ENCODE data around the gene THSD4.
A peak's percentile ranks its signal among the peaks of the same experiment; 100 is the strongest.
"Not testable (repeated sequence)": the region's sequence is repeated elsewhere in the genome, so short reads cannot be mapped to it uniquely, and the experiment has no call there.

The THSD4 gene

DNA sequence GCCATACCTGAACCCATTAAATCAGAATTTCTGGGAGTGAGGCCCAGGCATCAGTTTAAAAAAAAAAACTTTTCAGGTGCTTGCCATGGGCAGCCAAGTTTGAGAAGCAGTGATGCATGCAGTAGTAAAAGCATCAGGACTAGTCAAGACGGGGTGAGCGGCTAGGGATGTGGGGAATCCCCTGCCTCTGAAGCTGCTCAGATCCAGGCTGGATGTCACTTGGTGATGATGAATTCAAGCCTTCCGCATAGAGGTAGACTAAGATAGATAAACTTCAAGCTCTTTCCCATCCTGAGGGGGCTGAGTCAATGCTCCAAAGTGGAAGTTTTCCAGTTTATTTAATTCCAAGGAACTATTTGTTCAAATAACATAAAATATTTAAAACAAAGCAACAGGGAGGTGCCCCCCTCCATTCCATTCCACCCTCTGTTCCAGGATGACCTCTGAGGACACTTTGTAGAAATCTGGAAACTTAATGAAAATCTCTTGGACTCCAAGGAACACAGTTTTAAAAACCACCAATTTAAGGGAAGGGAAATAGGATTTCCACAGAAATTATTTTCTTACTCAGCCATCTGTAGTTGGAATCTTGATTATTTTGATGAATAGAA, 594.6 kb downstream of the THSD4 start:
- DNase-seq, result no peak

DNA sequence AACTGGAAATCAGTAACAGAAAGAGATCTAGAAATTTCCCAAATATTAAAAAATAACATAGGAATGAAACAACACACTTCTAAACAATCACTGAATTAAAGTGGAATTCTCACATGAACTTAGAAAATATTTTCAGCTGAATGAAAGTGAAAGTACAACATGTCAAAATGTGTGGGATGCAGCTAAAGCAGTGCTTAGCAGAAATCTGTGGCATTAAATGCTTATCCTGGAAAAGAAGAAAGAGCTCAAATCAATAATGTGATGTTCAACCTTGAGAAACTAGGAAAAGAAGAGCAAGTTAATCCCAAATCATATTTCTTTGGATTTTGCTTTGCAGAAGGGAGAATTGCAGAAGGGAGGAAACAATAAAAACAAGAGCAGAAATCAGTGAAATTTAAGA, 596.9 kb downstream of the THSD4 start:
- no peak for DNase-seq

DNA sequence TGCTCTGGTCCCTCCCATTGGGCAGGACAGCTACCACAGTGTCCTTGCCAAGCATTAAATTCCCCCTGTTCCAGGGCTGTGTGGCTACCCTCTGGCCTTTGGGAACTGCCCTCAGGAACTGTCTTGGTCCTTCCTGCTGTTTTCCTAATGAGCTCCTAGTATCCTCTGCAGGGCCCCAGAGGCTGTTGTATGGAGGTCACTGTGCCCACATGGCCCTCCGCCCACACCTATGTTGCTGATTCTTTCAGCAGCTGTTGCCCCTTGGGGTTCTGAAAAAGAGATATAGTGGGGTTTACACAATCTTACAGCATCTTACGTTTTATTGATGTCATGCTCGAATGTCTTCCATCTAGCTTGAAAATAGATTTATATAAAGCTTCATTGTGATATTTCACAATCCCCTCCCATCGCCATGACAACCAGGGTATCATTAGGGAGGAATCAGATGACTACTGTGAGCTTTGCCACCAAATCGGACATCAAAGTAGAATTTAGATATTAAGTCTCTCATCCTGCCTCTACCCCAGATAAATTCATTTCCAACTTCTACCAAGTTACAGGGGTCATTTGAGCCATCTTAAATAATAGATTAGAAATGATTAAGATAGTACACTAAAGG, 598.0 kb downstream of the THSD4 start:
- DNase-seq, result no peak

DNA sequence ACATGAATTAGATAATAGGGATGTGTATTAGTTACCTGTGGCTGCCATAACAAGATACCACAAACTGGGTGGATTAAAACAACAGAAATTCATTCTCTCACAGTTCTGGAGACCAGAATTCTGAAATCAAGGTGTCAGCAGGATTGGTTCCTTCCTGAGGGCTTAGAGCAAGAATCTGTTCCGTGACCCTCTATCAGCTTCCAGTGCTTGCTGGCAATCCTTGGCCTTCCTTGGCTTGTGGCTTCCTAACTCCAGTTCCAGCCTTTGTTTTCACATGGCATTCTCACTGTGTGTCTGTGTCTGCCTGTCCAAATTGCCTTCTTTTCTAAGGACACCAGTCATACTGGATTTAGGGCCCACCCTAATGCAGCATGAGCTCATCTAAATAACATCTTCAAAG, 600.6 kb downstream of the THSD4 start:
- DNase-seq, result no peak

DNA sequence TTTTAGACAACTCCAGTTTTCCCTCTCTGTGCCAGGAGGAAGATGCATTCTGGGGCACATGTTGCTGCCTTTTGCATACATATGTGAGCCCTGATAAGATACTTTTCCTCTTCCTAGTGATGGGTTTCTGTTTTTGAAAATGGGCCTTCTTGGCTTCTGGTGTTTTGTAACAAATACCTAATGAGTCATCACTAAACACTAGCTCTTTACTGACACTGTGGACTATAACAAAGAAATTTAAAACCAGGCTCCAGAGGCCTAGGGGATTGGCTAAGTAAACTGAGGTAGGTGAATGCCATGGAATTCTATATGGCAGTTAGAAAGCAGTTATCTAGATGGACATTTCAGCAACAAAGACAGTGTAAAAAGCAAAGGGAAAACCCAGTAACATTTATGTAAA, 601.7 kb downstream of the THSD4 start:
- DNase-seq, result no peak

DNA sequence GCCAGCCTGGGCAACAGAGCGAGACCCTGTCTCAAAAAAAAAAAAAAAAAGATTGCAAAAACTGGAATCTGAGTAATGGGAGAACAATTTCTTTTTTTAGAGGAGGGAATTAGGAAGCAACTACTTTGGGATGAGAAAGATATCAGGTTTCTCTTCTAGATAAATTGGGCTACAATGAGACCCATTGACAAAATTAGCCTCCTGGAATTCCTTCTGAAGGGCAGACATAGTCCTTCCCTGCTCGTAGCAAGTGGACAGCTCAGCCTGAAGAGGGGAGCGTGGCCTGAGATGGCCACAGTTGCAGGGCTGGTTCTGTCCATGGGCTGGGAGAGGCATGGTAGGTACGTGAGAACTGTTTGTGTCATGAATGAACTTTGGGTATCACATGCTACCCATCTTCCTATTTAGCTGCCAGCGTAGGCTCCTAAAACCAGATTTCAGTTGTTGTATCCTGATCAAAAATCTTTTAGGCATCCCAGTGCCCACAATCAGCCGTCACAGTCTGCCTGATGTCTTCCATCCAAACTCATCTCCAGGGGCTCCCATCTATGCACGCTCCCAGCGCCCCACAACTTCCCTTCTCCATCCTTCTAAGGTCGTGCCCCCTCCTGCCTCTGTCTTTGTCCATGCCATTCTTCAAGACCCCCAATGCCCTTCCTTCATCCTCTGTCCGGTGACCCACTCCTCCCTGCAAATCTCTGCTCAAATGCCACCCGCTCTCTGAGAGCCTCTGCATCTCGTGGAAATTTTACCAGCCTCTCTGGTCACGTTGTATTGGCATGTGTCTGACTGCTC, 603.0 kb downstream of the THSD4 start:
- DNase-seq, result no peak

DNA sequence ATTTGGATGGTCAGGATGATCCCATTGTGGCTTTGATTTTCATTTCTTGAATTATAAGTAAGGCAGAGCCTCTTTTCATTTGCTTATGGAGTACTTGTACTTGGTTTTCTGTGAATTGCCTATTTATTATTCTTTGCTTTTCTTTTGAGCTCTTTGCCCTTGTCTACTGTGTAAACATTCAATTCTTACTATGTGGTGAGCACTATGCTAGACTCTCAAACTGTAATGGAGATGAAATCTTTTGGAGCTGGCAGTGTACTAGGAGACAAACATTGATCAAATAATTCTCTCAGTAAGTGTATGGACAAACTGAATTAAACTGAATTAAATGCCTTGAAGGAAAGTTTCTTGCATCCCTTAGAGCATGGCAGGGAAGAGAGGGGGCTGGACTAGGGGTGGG, 608.1 kb downstream of the THSD4 start:
- DNase-seq, result no peak

- DNase-seq, result not testable (repeated sequence)
Observed at GRCh38 chr15:71725207-71725955, 610.1 kb downstream of the THSD4 start.

GRCh38 chr15:71728881-71729280, 613.6 kb downstream of the THSD4 start:
- no peak for DNase-seq

- DNase-seq, result no peak
Observed at GRCh38 chr15:71729319-71729718, 614.0 kb downstream of the THSD4 start.

GRCh38 chr15:71730277-71731144, 615.2 kb downstream of the THSD4 start:
- DNase-seq, result peak; percentile 48

- no peak for DNase-seq
Observed at GRCh38 chr15:71732636-71733035, 617.4 kb downstream of the THSD4 start.

- no peak for DNase-seq
Observed at GRCh38 chr15:71733122-71733521, 617.9 kb downstream of the THSD4 start.

DNA sequence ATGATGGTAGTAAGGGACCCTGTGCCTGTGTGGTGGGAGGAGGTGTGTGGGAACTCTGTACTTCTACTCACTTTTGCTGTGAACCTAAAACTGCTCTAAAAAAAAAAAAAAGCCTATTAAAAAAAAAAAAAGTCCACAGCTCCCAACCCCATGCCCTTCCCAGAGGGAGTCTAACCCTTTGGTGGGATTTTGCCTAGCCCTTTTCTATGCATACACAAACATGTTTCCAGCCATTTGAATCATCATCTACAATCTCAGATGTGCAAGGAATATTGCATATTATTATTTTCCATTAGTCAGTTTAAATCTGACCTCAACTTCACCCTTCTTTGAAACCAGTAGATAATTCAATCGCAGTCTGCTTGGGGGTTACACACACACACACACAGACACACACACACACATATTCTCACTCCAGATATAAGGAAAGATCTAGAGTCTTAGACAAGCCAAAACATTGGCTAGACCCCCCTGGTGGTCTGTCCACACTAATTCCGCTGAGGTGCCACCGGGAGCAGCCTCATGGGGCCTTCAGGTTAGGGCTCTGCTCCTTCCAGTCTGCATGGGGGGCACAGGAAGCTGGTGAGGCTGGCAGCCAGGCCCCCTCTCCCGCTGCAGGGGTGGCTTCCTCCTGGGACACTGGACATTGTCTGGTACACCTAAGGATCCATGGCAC, 619.6 kb downstream of the THSD4 start:
- DNase-seq, result no peak

GRCh38 chr15:71735385-71735757, 620.1 kb downstream of the THSD4 start:
- no peak for DNase-seq

GRCh38 chr15:71736286-71736947, 621.1 kb downstream of the THSD4 start:
- DNase-seq, result no peak

DNA sequence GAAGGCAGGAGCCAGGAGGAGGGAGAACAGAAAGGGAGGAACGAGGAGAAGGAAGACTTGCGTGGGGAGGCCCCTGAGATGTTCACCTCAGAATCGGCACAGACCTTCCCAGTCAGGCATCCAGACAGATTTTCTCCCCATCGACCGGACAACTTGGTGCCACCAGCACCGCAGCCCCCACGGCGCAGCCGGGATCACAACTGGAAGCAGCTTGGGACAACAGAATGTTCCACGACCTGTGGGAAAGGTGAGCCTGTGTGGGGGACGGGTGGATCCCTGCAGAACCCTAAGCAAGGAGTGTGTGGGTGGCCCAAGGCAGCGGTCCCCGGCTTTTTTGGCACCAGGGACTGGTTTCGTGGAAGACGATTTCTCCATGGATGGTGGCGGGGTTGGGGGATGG, 622.5 kb downstream of the THSD4 start:
- DNase-seq, result no peak

GRCh38 chr15:71739355-71739754, 624.1 kb downstream of the THSD4 start:
- no peak for DNase-seq

DNA sequence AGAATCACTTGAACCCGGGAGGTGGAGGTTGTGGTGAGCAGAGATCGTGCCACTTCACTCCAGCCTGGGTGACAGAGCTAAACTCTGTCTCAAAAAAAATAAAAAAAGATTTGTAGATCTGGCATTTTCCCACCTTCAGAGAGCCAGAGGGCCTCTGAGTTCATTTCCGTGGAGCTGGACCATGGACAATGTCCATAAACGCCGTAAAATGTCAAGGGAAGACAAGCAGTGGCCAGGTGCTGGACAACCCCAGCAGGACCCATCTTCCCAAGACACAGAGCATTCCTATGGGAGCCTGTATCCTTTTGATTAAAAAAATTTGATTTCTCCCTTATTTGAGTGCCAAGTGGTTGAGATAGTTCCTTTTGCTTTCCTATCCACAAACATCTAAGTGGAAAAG, 627.7 kb downstream of the THSD4 start:
- no peak for DNase-seq

DNA sequence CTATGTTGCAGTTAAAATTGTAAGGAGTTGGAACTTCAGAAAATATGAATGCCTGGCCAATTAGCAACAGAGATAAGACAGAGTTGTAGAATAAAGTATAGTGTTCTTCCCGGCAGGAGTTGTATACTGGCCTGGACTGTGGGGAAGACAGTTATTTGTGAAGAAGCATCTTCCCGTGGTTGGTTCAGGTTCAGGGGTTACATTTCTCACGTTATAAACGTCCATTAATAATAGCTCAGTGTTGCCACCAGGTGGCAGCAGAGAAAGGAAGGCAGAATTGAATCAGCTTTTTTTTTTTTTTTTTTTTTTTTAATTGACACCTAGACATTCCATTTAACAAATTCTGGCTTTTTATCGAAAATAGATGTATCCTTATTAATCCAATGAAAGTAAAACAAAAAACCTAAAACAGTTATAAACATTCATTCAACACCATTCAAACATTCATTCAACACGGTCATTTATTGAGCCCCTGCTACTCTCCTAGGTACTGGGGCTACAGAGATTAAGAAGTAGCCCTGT, 628.7 kb downstream of the THSD4 start:
- DNase-seq, result peak; percentile 25

GRCh38 chr15:71746719-71747118, 631.4 kb downstream of the THSD4 start:
- DNase-seq, result no peak
